AG04450 (cell line): ENCODE results near the gene MICALL2. TPM values are rescaled to one million over a fixed set of nuclear protein-coding genes. Genes with fewer than 3 reads are reported as not detected.

ENCODE experiments used
- CTCF ChIA-PET: fragments of 300-600, 350-600 bp; formaldehyde crosslinking; extraction: SDS; loops from one replicate; lab custom pipeline; 2022; ENCODE audit warnings: antibody characterized with exemption, inconsistent platforms; lab: Charles Lee
- POLR2A ChIA-PET: fragments of 350-600 bp; formaldehyde crosslinking; extraction: SDS; loops from one replicate; lab custom pipeline; 2021; ENCODE audit warnings: antibody characterized with exemption, inconsistent platforms; lab: Yijun Ruan, JAX
- DNase-seq: peaks from one replicate; pipeline ENCODE4 v3.0.0-alpha.2; 2011; ENCODE audit warnings: low read depth, low spot score
- H3K27ac ChIP-seq: one replicate; pipeline ENCODE4 v1.5.1; 2012; ENCODE audit warnings: low read depth, low read length, control low read depth
- H3K27me3 ChIP-seq: one replicate; pipeline ENCODE4 v1.6.0; 2012; ENCODE audit warnings: low read length; ENCODE audit not compliant: control insufficient read depth, insufficient read depth
- H3K4me3 ChIP-seq: 2 replicates; pipeline ENCODE4 v1.5.1; 2011; ENCODE audit warnings: mild to moderate bottlenecking, low read depth, low read length, control low read depth
- H3K9me3 ChIP-seq: 2 replicates; pipeline ENCODE4 v1.5.1; 2012; ENCODE audit warnings: low read length; ENCODE audit not compliant: control insufficient read depth, insufficient read depth
- polyA plus RNA-seq: library from polyadenylated mRNA; depleted of rRNA; stranded (reverse); fragments of >200 nt; gene quantifications from 2 replicates; pipeline ENCODE4 v1.2.3, GENCODE V29; 2011
- TF ChIP-seq, protein P1 (sequence below): IDR thresholded peaks from 2 replicates; pipeline ENCODE4 v1.5.1; 2011; ENCODE audit warnings: low read depth, low read length, control low read depth, inconsistent platforms

MICALL2 gene
- polyA plus RNA-seq, 1 experiment: 8.5 TPM

DNA sequence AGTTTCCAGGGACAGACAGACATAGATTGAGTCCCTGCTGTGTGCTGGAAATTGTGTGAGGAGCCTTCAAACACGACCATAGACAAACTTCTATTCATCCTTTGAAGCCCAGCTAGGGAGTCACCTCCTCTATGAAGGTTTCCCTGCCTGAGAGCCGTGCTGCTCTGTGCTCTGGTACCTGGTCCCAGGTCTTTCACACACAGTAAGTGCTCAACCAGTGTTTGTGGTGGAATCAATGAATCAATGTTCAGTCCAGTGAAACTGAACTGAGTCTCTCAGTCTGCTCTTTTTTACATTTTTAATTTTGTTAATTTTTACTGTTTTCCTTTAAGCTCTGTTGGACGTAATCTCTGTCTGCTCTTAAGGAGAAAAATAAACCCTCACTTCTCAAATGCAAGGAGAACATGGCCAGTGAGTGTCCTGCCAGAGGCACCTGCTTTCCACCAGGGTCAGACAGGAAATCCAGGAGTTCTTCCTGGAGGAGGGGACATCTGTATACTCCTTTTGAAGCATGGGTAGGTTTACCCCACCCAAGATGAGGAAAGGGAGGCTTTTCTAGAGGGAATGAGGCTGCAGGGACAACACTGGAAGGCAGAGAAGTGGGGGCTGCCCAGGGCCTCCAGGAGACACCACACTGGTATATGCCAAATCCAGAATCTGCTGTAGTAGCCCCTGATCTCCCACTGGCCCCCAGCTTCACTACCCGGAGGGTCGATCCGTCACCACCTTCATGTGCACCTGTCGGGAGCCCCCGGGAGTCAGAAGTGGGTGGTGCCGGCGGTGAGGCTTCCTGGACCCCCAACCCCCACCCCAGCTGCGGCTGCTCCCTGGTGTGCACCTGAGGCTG is 56.3 kb downstream of the MICALL2 start:
- Histone ChIP-seq H3K27ac (no peak overlapping the region), H3K4me3 (no peak overlapping the region), H3K27me3 (peaks cover 53% of the 10 kb centered on the region), H3K9me3 (peaks cover 9% of the 10 kb centered on the region)
- CTCF ChIA-PET: interaction anchor here (0.7 to 2.1 kb wide), 3 partner anchors 9 to 178 kb away, joined by 3 to 10 read pairs (median 3); no protein-coding TSS in a partner anchor
- POLR2A ChIA-PET: interaction anchor here (0.7 kb wide), 1 partner anchor 61 kb away, joined by 4 read pairs; no protein-coding TSS in a partner anchor
- TF ChIP-seq, protein P1, sequence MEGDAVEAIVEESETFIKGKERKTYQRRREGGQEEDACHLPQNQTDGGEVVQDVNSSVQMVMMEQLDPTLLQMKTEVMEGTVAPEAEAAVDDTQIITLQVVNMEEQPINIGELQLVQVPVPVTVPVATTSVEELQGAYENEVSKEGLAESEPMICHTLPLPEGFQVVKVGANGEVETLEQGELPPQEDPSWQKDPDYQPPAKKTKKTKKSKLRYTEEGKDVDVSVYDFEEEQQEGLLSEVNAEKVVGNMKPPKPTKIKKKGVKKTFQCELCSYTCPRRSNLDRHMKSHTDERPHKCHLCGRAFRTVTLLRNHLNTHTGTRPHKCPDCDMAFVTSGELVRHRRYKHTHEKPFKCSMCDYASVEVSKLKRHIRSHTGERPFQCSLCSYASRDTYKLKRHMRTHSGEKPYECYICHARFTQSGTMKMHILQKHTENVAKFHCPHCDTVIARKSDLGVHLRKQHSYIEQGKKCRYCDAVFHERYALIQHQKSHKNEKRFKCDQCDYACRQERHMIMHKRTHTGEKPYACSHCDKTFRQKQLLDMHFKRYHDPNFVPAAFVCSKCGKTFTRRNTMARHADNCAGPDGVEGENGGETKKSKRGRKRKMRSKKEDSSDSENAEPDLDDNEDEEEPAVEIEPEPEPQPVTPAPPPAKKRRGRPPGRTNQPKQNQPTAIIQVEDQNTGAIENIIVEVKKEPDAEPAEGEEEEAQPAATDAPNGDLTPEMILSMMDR: no peak
- DNase-seq: no peak

DNA sequence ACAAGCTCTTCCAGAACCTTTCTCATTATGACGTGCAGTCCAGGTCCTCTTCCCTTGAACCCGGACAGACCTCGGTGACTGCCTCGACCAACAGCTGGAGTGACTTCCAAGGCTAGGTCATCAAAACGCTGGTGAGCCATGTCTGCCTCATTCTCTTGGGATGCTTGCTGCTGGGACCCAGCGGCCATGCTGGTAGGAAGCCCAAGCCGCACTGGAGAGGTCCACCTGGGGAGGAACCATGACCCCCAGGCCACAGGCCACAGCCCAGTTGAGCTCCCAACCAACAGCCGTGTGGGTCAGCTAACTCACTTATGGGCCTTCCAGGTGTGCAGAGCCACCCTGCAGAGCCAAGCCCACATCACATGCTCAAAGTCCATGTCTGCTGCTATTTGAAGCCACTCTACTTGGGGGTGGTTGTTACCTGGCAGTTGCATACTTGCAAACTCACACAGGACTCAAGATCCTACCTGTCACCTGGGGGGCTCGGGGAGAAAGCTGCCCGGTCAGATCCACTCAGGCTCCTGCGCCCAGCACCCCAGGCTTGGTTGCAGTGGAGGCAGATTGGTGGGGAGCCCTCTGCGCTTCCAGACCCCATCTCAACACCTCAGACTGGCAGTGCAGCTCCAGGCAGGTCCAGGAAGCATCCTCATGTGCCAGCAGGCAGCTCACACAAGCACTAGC is 57.0 kb downstream of the MICALL2 start:
- Histone ChIP-seq H3K4me3 (no peak overlapping the region), H3K27ac (no peak overlapping the region), H3K9me3 (peaks cover 13% of the 10 kb centered on the region), H3K27me3 (peaks cover 45% of the 10 kb centered on the region)
- POLR2A ChIA-PET: no interaction called here
- no peak for DNase-seq
- TF ChIP-seq, protein P1: no peak
- CTCF ChIA-PET: interaction anchor here (1.0 kb wide), 1 partner anchor 10 kb away, joined by 3 read pairs; no protein-coding TSS in a partner anchor

DNA sequence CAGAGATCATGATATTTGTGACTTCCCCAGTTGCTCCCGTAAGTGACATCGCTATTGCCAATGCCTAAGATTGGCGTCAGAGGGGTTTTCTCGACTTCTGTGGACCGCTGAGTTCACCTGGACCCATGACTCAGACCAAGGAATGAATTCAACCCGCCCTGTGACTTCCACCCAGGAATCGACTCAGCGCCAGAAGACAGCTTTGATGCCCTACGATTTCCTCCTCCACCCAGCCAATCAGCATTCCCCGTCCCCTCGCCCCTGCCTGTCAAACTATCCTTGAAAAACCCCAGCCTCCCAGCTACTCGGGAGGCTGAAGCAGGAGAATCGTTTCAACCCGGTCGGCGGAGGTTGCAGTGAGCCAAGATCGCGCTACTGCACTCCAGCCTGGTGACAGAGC is 58.3 kb downstream of the MICALL2 start:
- TF ChIP-seq, protein P1: no peak
- Histone ChIP-seq H3K27ac (no peak overlapping the region), H3K4me3 (no peak overlapping the region), H3K9me3 (peaks cover 16% of the 10 kb centered on the region), H3K27me3 (peaks cover 37% of the 10 kb centered on the region)
- DNase-seq: no peak
- ChIA-PET POLR2A (no interaction called here), CTCF (no interaction called here)

DNA sequence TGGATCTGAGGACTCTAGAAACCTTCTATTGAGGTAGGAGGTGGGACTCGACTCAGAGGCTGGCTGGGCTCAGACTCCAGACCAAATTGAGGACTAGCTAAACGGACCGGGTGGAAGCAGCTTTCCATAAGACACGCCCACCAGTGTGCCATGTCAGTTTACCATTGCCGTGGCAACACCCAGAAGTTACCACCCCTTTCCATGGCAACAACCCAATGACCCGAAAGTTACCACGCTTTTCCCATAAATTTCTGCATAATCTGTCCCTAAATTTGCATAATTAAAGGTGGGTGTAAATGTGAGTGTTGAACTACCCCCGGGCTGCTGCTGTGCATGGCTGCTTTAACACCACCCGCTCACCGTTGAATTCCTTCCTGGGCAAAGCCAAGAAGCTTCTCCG is 58.9 kb downstream of the MICALL2 start:
- ChIA-PET CTCF (interaction anchor here (0.7 kb wide), 1 partner anchor 32 kb away, joined by 3 read pairs; no protein-coding TSS in a partner anchor), POLR2A (no interaction called here)
- Histone ChIP-seq H3K27ac (no peak overlapping the region), H3K9me3 (peaks cover 21% of the 10 kb centered on the region), H3K4me3 (no peak overlapping the region), H3K27me3 (peaks cover 37% of the 10 kb centered on the region)
- DNase-seq: no peak
- TF ChIP-seq, protein P1: no peak
